Posterior cingulate gyrus (tissue), 11 donors: Measurements from ENCODE around the gene SEC61B.
"Not testable (repeated sequence)": the region's sequence is repeated elsewhere in the genome, so short reads cannot be mapped to it uniquely, and the experiment has no call there.

Source experiments
- DNase-seq, 10 donors: peaks; one replicate each; pipeline versions ENCODE4 v3.0.0 to v3.0.0-alpha.2; 2020 to 2021; ENCODE audit warnings: mixed read lengths in 3 of 10
- intact Hi-C: fragments of 100-400 bp; cut with DNase I; formaldehyde crosslinking; loops from one replicate; pipeline ENCODE4 v1.15.1; 2023

The SEC61B gene

GRCh38 chr9:99234618-99235017 lies 12.5 kb downstream of the SEC61B start:
- no peak for DNase-seq

GRCh38 chr9:99235069-99235468 lies 13.0 kb downstream of the SEC61B start:
- intact Hi-C loops, result no loop called here
- no peak for DNase-seq

More at GRCh38 chr9:99234618-99235017, 12.5 kb downstream of the SEC61B start:
- intact Hi-C loops, result no loop called here

- intact Hi-C loops, result no loop called here
- DNase-seq, result no peak
These were observed 14.0 kb downstream of the SEC61B start for GRCh38 chr9:99235926-99236634.

- intact Hi-C loops, result no loop called here
- no peak for DNase-seq
These were observed 15.3 kb downstream of the SEC61B start for GRCh38 chr9:99237356-99237755.

- intact Hi-C loops, DNase-seq: not testable (repeated sequence)
These were observed 15.8 kb downstream of the SEC61B start for GRCh38 chr9:99237849-99238248.

GRCh38 chr9:99238331-99238730 lies 16.2 kb downstream of the SEC61B start:
- intact Hi-C loops, result no loop called here
- no peak for DNase-seq

GRCh38 chr9:99239341-99240060 lies 17.4 kb downstream of the SEC61B start:
- no peak for DNase-seq
- intact Hi-C loops, result no loop called here

- DNase-seq, result no peak
These were observed 19.0 kb downstream of the SEC61B start for GRCh38 chr9:99241106-99241505.

GRCh38 chr9:99244344-99245260 lies 22.5 kb downstream of the SEC61B start:
- intact Hi-C loops, result no loop called here
- no peak for DNase-seq

More at GRCh38 chr9:99241106-99241505, 19.0 kb downstream of the SEC61B start:
- intact Hi-C loops, result no loop called here

- DNase-seq, result no peak
- intact Hi-C loops, result loop anchor here (10.0 kb wide), 1 partner anchor 565 kb away; no protein-coding TSS in a partner anchor
These were observed 27.5 kb downstream of the SEC61B start for GRCh38 chr9:99249619-99250018.

- DNase-seq, result no peak
- intact Hi-C loops, result loop anchor here (10.0 kb wide), 1 partner anchor 564 kb away; no protein-coding TSS in a partner anchor
These were observed 29.1 kb downstream of the SEC61B start for GRCh38 chr9:99251157-99251556.

- DNase-seq, result no peak
- intact Hi-C loops, result loop anchor here (10.0 kb wide), 1 partner anchor 562 kb away; no protein-coding TSS in a partner anchor
These were observed 31.1 kb downstream of the SEC61B start for GRCh38 chr9:99253134-99253533.

GRCh38 chr9:99253772-99254431 lies 31.8 kb downstream of the SEC61B start:
- intact Hi-C loops, result loop anchor here (10.0 kb wide), 1 partner anchor 561 kb away; no protein-coding TSS in a partner anchor
- peak in 5 of 10 donors; percentile 17 to 84 (median 44) for DNase-seq

GRCh38 chr9:99255651-99256050 lies 33.6 kb downstream of the SEC61B start:
- no peak for DNase-seq
- intact Hi-C loops, result loop anchor here (10.0 kb wide), 1 partner anchor 559 kb away; no protein-coding TSS in a partner anchor

GRCh38 chr9:99257723-99258389 lies 35.8 kb downstream of the SEC61B start:
- intact Hi-C loops, result loop anchor here (10.0 kb wide), 1 partner anchor 557 kb away; no protein-coding TSS in a partner anchor
- no peak for DNase-seq

GRCh38 chr9:99259231-99259918 lies 37.3 kb downstream of the SEC61B start:
- peak; percentile 69 to 97 (median 78) for DNase-seq

GRCh38 chr9:99261923-99262322 lies 39.8 kb downstream of the SEC61B start:
- intact Hi-C loops, result loop anchor here (10.0 kb wide), 2 partner anchors 77 to 963 kb away; no protein-coding TSS in a partner anchor

More at GRCh38 chr9:99259231-99259918, 37.3 kb downstream of the SEC61B start:
- intact Hi-C loops, result loop anchor here (10.0 kb wide), 1 partner anchor 555 kb away; no protein-coding TSS in a partner anchor

GRCh38 chr9:99262949-99263418 lies 40.9 kb downstream of the SEC61B start:
- intact Hi-C loops, result loop anchor here (10.0 kb wide), 2 partner anchors 78 to 962 kb away; no protein-coding TSS in a partner anchor
- no peak for DNase-seq

More at GRCh38 chr9:99261923-99262322, 39.8 kb downstream of the SEC61B start:
- no peak for DNase-seq
